PC-9 (cell line): ENCODE results near the gene GNA15. TPM values are rescaled to one million over a fixed set of nuclear protein-coding genes. Genes with fewer than 3 reads are reported as not detected.

ENCODE experiments used
- BruUV-seq: library from RNA; stranded (reverse); fragments of 400-500 nt; replicated peaks from 2 replicates; lab custom pipeline; 2021; lab: Mats Ljungman, UMichigan
- CTCF ChIA-PET: fragments of 300-600 bp; sonication (Branson Sonifier 250); formaldehyde crosslinking; loops from one replicate; lab custom pipeline; 2022; ENCODE audit warnings: antibody characterized with exemption; lab: Charles Lee
- POLR2A ChIA-PET: fragments of 300-600 bp; sonication (Branson Sonifier 250); formaldehyde crosslinking; loops from one replicate; lab custom pipeline; 2022; ENCODE audit warnings: antibody characterized with exemption; ENCODE audit not compliant: unreplicated experiment; lab: Charles Lee
- DNase-seq, 2 experiments: peaks; one replicate each; pipeline versions ENCODE4 v3.0.0 to v3.0.0-alpha.2; 2015 to 2022; ENCODE audit warnings: mixed read lengths in 1 of 2
- H2AFZ ChIP-seq: fragments of 200-600 bp; sonication (generic); 2 replicates; pipeline ENCODE4 v1.8.1; 2017; ENCODE audit warnings: antibody characterized with exemption
- H3F3A ChIP-seq: fragments of 200-600 bp; sonication (generic); 2 replicates; pipeline ENCODE4 v1.8.1; 2017; ENCODE audit warnings: antibody characterized with exemption, mild to moderate bottlenecking, low read depth; ENCODE audit not compliant: insufficient read depth
- H3K27ac ChIP-seq: fragments of 200-600 bp; sonication (generic); 2 replicates; pipeline ENCODE4 v1.6.1; 2016; ENCODE audit warnings: mixed run types
- H3K27me3 ChIP-seq: fragments of 200-600 bp; sonication (generic); 2 replicates; pipeline ENCODE4 v1.6.1; 2016; ENCODE audit warnings: low read depth, mixed run types; ENCODE audit not compliant: insufficient read depth
- H3K36me3 ChIP-seq: fragments of 200-600 bp; sonication (generic); 2 replicates; pipeline ENCODE4 v1.6.1; 2016; ENCODE audit warnings: low read depth, mixed run types
- H3K4me1 ChIP-seq: fragments of 200-600 bp; sonication (generic); replicated peaks from 2 replicates; pipeline ENCODE4 v1.6.1; 2016; ENCODE audit warnings: mixed run types; ENCODE audit not compliant: insufficient read depth
- H3K4me2 ChIP-seq: fragments of 200-600 bp; sonication (generic); 2 replicates; pipeline ENCODE4 v1.6.1; 2017; ENCODE audit warnings: mixed run types
- H3K4me3 ChIP-seq: fragments of 200-600 bp; sonication (generic); 2 replicates; pipeline ENCODE4 v1.6.1; 2016; ENCODE audit warnings: mixed run types
- H3K79me2 ChIP-seq: fragments of 200-600 bp; sonication (generic); 2 replicates; pipeline ENCODE4 v1.6.1; 2017; ENCODE audit warnings: low read depth, mixed run types
- H3K9me2 ChIP-seq: fragments of 200-600 bp; sonication (generic); 2 replicates; pipeline ENCODE4 v1.8.1; 2017; ENCODE audit warnings: mild to moderate bottlenecking; ENCODE audit not compliant: insufficient read depth
- H3K9me3 ChIP-seq: fragments of 200-600 bp; sonication (generic); 2 replicates; pipeline ENCODE4 v1.8.1; 2016; ENCODE audit warnings: low read depth; ENCODE audit not compliant: insufficient read depth
- H4K20me1 ChIP-seq: fragments of 200-600 bp; sonication (generic); 2 replicates; pipeline ENCODE4 v1.8.1; 2017; ENCODE audit not compliant: insufficient read depth
- CTCF ChIP-seq: fragments of 200-600 bp; sonication (generic); conservative IDR thresholded peaks from 2 replicates; pipeline ENCODE4 v1.6.1; 2017; ENCODE audit warnings: mixed run types, antibody characterized with exemption, mild to moderate bottlenecking, moderate library complexity
- EZH2 ChIP-seq: fragments of 200-600 bp; sonication (generic); IDR thresholded peaks from 2 replicates; pipeline ENCODE4 v1.8.0; 2017; ENCODE audit warnings: antibody characterized with exemption, low read depth
- intact Hi-C: fragments of 100-400 bp; cut with micrococcal nuclease; formaldehyde crosslinking; loops from one replicate; pipeline ENCODE4 v1.10.0; 2022; ENCODE audit not compliant: unreplicated experiment
- total RNA-seq: library from RNA; stranded (reverse); gene quantifications from 2 replicates; pipeline ENCODE4 v1.2.3, GENCODE V29; 2021

The GNA15 gene
- total RNA-seq, 1 experiment from 2014 or later: 14.2 TPM

- BruUV-seq: no TSS peak
- Histone ChIP-seq H3K4me1 (no peaks in the 10 kb centered on the region), H2AFZ (no peak overlapping the region), H3K9me3 (no peaks in the 10 kb centered on the region), H3K79me2 (no peaks in the 10 kb centered on the region), H4K20me1 (no peaks in the 10 kb centered on the region), H3K9me2 (no peaks in the 10 kb centered on the region), H3K27me3 (no peaks in the 10 kb centered on the region), H3K4me2 (no peak overlapping the region), H3K36me3 (no peaks in the 10 kb centered on the region), H3K27ac (no peak overlapping the region), H3F3A (no peaks in the 10 kb centered on the region), H3K4me3 (no peak overlapping the region)
- ChIA-PET POLR2A (no interaction called here), CTCF (no interaction called here)
- TF ChIP-seq EZH2 (no peak), CTCF (no peak)
- no peak for DNase-seq
- intact Hi-C loops: no loop called here
These were observed 4.7 kb upstream of the GNA15 start for GRCh38 chr19:3131168-3131567.

GRCh38 chr19:3132971-3133792 lies 2.7 kb upstream of the GNA15 start:
- no peak overlapping the region for H3K4me2 ChIP-seq
- no peaks in the 10 kb centered on the region for H3K9me3 ChIP-seq
- no peaks in the 10 kb centered on the region for H3K27me3 ChIP-seq
- DNase-seq: peak; percentile 19 to 47
- intact Hi-C loops: no loop called here
- no peaks in the 10 kb centered on the region for H3F3A ChIP-seq
- no peak for TF ChIP-seq EZH2
- H3K4me1 ChIP-seq: no peaks in the 10 kb centered on the region; the same call in 1 of the 2 replicates
- CTCF ChIA-PET: interaction anchor here (0.6 kb wide), 1 partner anchor 11 kb away, joined by 6 read pairs; no protein-coding TSS in a partner anchor
- no peaks in the 10 kb centered on the region for H3K79me2 ChIP-seq
- no peaks in the 10 kb centered on the region for H3K9me2 ChIP-seq
- H2AFZ ChIP-seq: no peak overlapping the region
- no peak overlapping the region for H3K27ac ChIP-seq
- POLR2A ChIA-PET: interaction anchor here (0.6 kb wide), 1 partner anchor 26 kb away, joined by 4 read pairs; no protein-coding TSS in a partner anchor
- no TSS peak for BruUV-seq
- no peaks in the 10 kb centered on the region for H3K36me3 ChIP-seq
- no peak overlapping the region for H3K4me3 ChIP-seq
- no peaks in the 10 kb centered on the region for H4K20me1 ChIP-seq

- Histone ChIP-seq H3K4me1 (no peaks in the 10 kb centered on the region; the same call in 1 of the 2 replicates), H3F3A (no peaks in the 10 kb centered on the region), H3K79me2 (no peaks in the 10 kb centered on the region), H3K27ac (no peak overlapping the region), H2AFZ (no peak overlapping the region), H3K9me2 (no peaks in the 10 kb centered on the region), H3K36me3 (no peaks in the 10 kb centered on the region), H3K4me2 (no peak overlapping the region), H4K20me1 (no peaks in the 10 kb centered on the region), H3K27me3 (no peaks in the 10 kb centered on the region), H3K4me3 (no peak overlapping the region), H3K9me3 (no peaks in the 10 kb centered on the region)
- TF ChIP-seq EZH2 (no peak), CTCF (no peak)
- DNase-seq: no peak
- BruUV-seq: no TSS peak
- ChIA-PET CTCF (no interaction called here), POLR2A (no interaction called here)
- intact Hi-C loops: no loop called here
These were observed 2.1 kb upstream of the GNA15 start for GRCh38 chr19:3133793-3134116.
